Adrenal gland (tissue), 12 donors: Measurements from ENCODE around the gene RFLNA. TPM values are rescaled to one million over a fixed set of nuclear protein-coding genes. Genes with fewer than 3 reads are reported as not detected.

Experiments used
- DNase-seq, 7 donors: peaks; one replicate each; pipeline ENCODE4 v3.0.0-alpha.2; 2019 to 2020
- H3K27ac ChIP-seq, 5 donors: fragments of 200-600 bp; sonication (generic) in 4 of 5; 1 replicate in 3 of 5; 2 replicates in 2 of 5; pipeline versions ENCODE4 v1.5.1 to v1.8.0; 2016 to 2020; ENCODE audit warnings: mild to moderate bottlenecking in 1 of 5
- H3K27me3 ChIP-seq: fragments of 200-600 bp; 2 replicates; pipeline ENCODE4 v1.8.0; 2021
- H3K36me3 ChIP-seq, 2 donors: fragments of 200-600 bp; replicated peaks in 1 of 2; 1 replicate in 1 of 2; 2 replicates in 1 of 2; pipeline versions ENCODE4 v1.5.1 to v1.8.0; 2018 to 2022
- H3K4me1 ChIP-seq, 2 donors: fragments of 200-600 bp; replicated peaks in 1 of 2; 1 replicate in 1 of 2; 2 replicates in 1 of 2; pipeline versions ENCODE4 v1.5.1 to v1.8.0; 2018 to 2021
- H3K4me3 ChIP-seq, 4 donors: fragments of 200-600 bp; sonication (generic) in 3 of 4; one replicate each; pipeline ENCODE4 v1.5.1; 2016 to 2018
- H3K9me3 ChIP-seq, 3 donors: fragments of 200-600 bp; sonication (generic) in 1 of 3; replicated peaks in 1 of 3; 1 replicate in 2 of 3; 2 replicates in 1 of 3; pipeline versions ENCODE4 v1.5.1 to v1.8.0; 2016 to 2021
- POLR2A ChIP-seq, 2 donors: fragments of 450-650 bp; IDR thresholded peaks; one replicate each; pipeline ENCODE4 v1.6.1; 2017; ENCODE audit warnings: antibody characterized with exemption in 2 of 2, mild to moderate bottlenecking in 2 of 2, moderate library complexity in 1 of 2
- WGBS, 4 donors: extraction: QIAGEN DNeasy Blood & Tissue Kit in 2 of 4; methylation state at CpG; one replicate each; pipeline versions ENCODE4 v1.1.5 to v1.1.7; 2013 to 2017; 5-methylcytosine and 5-hydroxymethylcytosine counted together
- intact Hi-C, 2 donors: fragments of 100-400 bp; cut with DNase I; formaldehyde crosslinking; loops; one replicate each; pipeline versions ENCODE4 v1.14.1 to v1.15.0; 2022 to 2023
- polyA plus RNA-seq, 3 donors: library from polyadenylated mRNA; stranded (reverse); fragments of 200-250 nt in 2 of 3; fragments of 350-450 nt in 1 of 3; fragmentation: Illumina TruSeq in 1 of 3; extraction: RNeasy Lipid Tissue Mini Kit (QIAGEN cat#74804) in 1 of 3; gene quantifications; one replicate each; pipeline ENCODE4 v1.2.3, GENCODE V29; 2013 to 2014
- total RNA-seq, 9 donors: library from RNA; depleted of rRNA in 4 of 9; stranded (reverse); fragments of >200 nt in 4 of 9; fragments of 120-200 nt in 1 of 9; fragmentation: NEBNext Ultra II Directional in 1 of 9; extraction: Animal tissue kit (Norgen Biotek cat#: 25700) in 1 of 9; gene quantifications; one replicate each; pipeline versions ENCODE4 v1.1.0 to v1.2.4, GENCODE V29; 2013 to 2023
- TF ChIP-seq, protein P1 (sequence below), 6 experiments: fragments of 450-650 bp in 4 of 6; fragments of 200-600 bp in 2 of 6; sonication (generic) in 1 of 6; IDR thresholded peaks; 1 replicate in 5 of 6; 2 replicates in 1 of 6; pipeline versions ENCODE4 v1.5.1 to v1.8.0; 2016 to 2021; ENCODE audit warnings: antibody characterized with exemption in 6 of 6, mild to moderate bottlenecking in 2 of 6, moderate library complexity in 1 of 6
- donor health status: healthy with polysubstance abuse.
- donor health status: Bipolar disorder and iron deficiency.
- donor health status: DM: yes; HTN: yes; CAD: no.
- donor health status: DM: no; HTN: no; CAD: no.
- donor health status: DM: no; HTN: no; CAD: no.
- donor health status: DM: yes; HTN: yes; CAD: no.

Gene RFLNA
- total and polyA plus RNA-seq, 12 donors: 0.38 to 3.9 (median 1.4) TPM; not detected in 1

DNA sequence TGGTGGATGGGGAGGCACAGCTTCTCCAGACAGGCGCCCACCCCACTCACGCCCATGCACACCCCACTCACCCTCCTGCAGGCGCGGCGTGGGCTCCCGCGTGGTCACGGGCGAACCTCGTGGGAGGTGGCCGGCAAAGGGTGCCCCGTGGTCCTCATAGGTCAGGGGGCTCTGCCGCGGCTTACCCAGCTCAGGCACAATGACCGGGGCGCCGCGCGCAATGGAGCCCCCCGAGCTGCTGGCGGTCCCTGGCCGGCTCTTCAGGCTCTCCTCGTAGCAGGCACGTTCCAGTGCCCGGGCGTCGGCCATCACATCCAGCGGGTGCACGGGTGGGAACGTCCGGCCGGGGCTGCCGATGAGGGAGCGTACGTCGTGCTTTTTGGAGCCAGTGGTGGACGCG, 49.6 kb downstream of the RFLNA start:
- intact Hi-C loops: no loop called here
- H3K4me1 ChIP-seq: no peaks in the 10 kb centered on the region
- peaks cover 0 to 98% of the 10 kb centered on the region in 2 donors for H3K36me3 ChIP-seq
- 94 to 99% (median 96%) methylated on average over 10 to 38 of the region's 38 CpGs for WGBS, 4 donors
- no peak overlapping the region for H3K27ac ChIP-seq
- no peak for DNase-seq
- H3K9me3 ChIP-seq: no peaks in the 10 kb centered on the region
- TF ChIP-seq, protein P1, sequence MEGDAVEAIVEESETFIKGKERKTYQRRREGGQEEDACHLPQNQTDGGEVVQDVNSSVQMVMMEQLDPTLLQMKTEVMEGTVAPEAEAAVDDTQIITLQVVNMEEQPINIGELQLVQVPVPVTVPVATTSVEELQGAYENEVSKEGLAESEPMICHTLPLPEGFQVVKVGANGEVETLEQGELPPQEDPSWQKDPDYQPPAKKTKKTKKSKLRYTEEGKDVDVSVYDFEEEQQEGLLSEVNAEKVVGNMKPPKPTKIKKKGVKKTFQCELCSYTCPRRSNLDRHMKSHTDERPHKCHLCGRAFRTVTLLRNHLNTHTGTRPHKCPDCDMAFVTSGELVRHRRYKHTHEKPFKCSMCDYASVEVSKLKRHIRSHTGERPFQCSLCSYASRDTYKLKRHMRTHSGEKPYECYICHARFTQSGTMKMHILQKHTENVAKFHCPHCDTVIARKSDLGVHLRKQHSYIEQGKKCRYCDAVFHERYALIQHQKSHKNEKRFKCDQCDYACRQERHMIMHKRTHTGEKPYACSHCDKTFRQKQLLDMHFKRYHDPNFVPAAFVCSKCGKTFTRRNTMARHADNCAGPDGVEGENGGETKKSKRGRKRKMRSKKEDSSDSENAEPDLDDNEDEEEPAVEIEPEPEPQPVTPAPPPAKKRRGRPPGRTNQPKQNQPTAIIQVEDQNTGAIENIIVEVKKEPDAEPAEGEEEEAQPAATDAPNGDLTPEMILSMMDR (IDR thresholded peaks at IDR 0.05): no peak
- TF ChIP-seq POLR2A (IDR thresholded peaks at IDR 0.05): no peak
- H3K4me3 ChIP-seq: no peak overlapping the region
- no peaks in the 10 kb centered on the region for H3K27me3 ChIP-seq

DNA sequence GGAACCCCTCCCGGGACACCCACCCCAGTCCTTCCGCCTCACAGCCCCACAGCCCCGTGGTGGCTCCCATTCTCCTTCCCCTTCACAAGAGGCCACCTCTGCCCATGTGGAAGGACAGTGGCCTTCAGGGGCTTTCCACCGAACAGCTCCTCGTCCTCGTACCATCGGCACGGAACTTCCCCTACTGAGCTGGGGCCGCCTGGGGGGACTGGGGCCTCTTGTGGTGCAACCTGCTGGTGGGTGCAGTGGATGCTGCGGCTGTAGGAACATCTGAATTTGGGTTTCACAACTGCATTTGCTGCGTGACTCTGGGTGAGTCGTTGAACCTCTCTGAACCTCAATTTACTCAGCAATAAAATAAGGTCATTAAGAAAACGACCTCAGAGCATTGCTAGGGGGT, 50.9 kb downstream of the RFLNA start:
- no peaks in the 10 kb centered on the region for H3K27me3 ChIP-seq
- no peak overlapping the region for H3K4me3 ChIP-seq
- peaks cover 0 to 100% of the 10 kb centered on the region in 2 donors for H3K36me3 ChIP-seq
- DNase-seq: no peak
- no peaks in the 10 kb centered on the region for H3K4me1 ChIP-seq
- no peak overlapping the region for H3K27ac ChIP-seq
- WGBS, 4 donors: 78 to 89% (median 82%) methylated on average over 13 of the region's 13 CpGs
- intact Hi-C loops: no loop called here
- no peak for TF ChIP-seq POLR2A (IDR thresholded peaks at IDR 0.05)
- TF ChIP-seq, protein P1 (IDR thresholded peaks at IDR 0.05): no peak
- no peaks in the 10 kb centered on the region for H3K9me3 ChIP-seq

DNA sequence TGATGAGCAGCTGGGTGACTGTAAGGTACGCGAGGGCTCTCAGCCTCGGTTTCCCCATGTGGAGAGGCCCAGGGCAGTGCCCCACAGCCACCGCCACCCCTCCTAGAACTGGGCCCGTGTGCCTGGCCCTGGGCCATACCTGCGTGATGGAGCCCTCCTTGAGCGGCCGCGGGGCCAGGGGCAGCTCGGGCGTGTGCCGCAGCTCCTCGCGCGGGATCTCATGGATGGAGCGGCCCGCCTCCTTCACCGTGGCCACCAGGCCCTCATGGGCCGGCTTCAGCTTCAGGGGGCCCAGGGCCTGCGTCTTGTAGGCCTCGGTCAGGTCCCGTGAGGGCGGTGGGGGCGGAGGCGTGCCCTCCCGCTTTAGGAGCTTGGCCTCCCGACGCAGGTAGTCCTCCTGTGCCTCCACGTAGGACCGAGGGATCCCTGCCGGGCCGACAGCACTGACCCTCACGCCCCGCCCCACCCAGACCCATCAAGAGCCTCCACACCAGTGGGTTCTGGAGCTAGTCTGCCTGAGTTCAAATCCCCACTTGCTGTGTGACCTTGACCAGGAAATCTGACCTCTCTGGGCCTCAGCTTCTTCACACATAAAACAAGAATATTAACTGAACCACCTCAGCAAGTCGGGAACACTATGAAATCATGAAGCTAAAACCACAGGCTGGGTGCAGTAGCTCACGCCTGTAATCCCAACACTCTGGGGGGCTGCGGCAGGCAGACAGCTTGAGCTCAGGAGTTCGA, 51.7 kb downstream of the RFLNA start:
- H3K27ac ChIP-seq: no peak overlapping the region
- H3K27me3 ChIP-seq: no peaks in the 10 kb centered on the region
- TF ChIP-seq, protein P1 (IDR thresholded peaks at IDR 0.05): no peak
- no peak for TF ChIP-seq POLR2A (IDR thresholded peaks at IDR 0.05)
- 89 to 95% (median 91%) methylated on average over 15 to 38 of the region's 38 CpGs for WGBS, 4 donors
- peaks cover 0 to 100% of the 10 kb centered on the region in 2 donors for H3K36me3 ChIP-seq
- H3K4me3 ChIP-seq: no peak overlapping the region
- no peaks in the 10 kb centered on the region for H3K9me3 ChIP-seq
- no peak for DNase-seq
- intact Hi-C loops: no loop called here
- no peaks in the 10 kb centered on the region for H3K4me1 ChIP-seq

DNA sequence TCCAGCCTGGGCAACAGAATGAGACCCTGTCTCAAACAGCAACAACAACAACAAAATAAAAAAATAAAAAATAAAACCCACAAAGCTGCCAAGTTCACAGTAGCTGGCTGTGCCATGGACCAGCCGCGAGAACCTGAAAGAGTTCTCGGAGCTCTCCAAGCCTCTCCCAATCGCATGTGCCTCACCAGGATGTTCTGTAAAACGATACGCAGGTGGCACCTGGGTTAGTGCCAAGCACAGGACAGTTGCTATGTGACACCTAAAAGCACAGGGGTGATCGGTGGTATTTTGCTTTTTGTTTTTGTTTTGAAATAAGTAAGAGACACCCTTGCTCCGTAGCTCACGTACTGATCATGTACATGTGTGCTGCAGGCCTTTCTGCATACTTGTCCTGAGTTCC, 52.4 kb downstream of the RFLNA start:
- Histone ChIP-seq H3K4me1 (no peaks in the 10 kb centered on the region), H3K27ac (no peak overlapping the region), H3K36me3 (peaks cover 0 to 100% of the 10 kb centered on the region in 2 donors), H3K4me3 (no peak overlapping the region), H3K9me3 (no peaks in the 10 kb centered on the region), H3K27me3 (no peaks in the 10 kb centered on the region)
- WGBS, 4 donors: 88 to 97% (median 92%) methylated on average over 9 of the region's 9 CpGs
- DNase-seq: no peak
- intact Hi-C loops: no loop called here
- TF ChIP-seq POLR2A (IDR thresholded peaks at IDR 0.05): no peak
- TF ChIP-seq, protein P1 (IDR thresholded peaks at IDR 0.05): no peak
